ENCODE measurements around the gene TEKTIP1.
"Not testable (repeated sequence)": the region's sequence is repeated elsewhere in the genome, so short reads cannot be mapped to it uniquely, and the experiment has no call there.

TEKTIP1 gene

DNA sequence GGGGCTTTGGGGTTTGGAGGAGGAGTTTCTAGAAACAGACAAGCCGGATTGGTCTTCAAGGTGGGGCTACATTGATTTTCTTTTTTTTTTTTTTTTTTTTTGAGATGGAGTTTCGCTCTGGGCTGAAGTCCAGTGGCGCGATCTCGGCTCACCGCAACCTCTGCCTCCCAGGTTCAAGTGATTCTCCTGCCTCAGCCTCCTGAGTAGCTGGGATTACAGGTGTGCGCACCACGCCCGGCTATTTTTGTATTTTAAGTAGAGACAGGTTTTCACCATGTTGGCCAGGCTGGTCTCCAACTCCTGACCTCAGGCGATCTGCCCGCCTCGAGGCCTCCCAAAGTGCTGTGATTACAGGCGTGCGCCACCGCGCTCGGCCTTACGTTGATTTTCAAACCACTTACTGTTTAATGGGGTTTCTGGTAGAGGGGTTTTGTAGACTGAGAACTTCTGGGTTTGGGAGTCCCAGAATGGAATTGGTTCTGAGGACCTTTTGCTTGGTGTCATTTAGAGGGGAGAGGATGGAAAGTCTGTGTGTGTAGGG lies 30.8 kb upstream of the TEKTIP1 start:
- DNase-seq = not testable (repeated sequence)

DNA sequence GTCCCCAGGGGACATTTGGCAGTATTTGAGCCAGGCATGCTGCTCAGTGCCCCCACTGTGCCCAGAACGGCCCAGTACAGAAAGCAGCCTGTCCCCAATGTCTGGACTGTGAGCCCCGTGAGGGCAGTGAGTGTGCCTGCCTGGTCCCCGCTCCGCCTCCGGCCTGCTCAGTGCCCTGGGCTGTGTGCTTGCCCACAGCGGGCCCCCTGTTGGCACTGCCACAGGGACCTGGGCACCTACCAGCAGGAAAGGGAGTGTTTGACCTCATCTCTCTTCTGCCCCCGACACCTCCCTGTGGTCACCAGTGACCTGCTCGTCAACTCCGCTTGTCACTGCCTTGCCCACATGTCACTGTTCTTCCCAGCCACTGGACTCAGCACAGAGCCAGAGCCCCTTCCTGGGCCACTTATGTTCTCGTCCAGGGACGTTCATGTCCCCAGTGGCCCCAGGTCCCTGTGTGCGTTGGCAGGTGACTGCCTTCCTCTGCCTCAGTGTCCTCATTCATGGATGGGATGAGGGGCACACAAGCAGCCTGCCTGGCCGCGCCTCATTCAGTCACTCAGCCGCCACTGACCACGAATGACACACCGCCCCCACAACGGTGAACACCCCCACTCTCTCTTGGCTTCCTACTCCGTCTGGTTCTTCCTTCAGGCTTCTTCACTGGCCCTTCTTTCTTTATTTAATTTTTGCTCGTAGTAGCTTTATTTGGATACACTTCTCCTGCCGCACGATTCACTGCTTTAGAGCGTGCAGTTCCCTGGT lies 30.0 kb upstream of the TEKTIP1 start:
- no peak for DNase-seq

DNA sequence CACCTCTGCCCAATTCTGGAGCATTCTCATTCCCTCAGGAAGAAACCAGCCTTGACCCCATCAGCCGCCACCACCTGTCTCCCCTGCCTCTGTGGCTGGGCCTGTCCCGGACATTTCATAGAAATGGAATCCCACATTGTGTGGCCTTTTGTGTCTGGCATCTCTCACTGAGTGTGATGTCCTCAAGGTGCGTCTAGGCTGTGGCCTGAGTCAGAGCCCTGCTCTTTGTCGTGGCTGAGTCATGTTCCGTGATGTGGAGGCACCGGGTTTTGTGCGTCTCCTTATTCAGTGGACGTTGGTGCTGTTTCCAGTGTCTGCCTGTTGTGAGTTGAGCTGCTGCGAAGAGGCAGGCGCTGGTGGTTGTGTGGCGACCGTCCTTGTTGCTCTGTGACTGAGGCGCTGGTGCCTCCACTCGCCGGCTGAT lies 29.4 kb upstream of the TEKTIP1 start:
- DNase-seq = no peak

DNA sequence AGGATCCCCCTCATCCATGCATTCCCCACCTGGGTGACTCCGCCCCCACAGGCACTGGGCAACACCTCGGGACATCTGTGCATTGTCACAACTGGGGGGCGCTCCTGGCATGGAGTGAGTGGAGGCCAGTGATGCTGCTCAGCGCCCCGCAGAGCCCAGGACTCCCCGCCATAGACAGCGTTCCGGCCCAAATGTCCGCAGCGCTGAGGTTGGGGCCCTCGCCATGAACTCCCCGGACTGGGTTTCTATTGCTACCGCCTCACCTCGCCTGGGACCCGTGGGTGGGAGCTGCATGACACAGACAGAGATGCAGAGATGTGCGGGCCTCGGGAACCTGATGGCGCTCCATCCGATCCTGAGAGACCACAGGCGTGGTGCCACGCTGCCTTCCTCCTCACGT lies 28.2 kb upstream of the TEKTIP1 start:
- DNase-seq = no peak

DNA sequence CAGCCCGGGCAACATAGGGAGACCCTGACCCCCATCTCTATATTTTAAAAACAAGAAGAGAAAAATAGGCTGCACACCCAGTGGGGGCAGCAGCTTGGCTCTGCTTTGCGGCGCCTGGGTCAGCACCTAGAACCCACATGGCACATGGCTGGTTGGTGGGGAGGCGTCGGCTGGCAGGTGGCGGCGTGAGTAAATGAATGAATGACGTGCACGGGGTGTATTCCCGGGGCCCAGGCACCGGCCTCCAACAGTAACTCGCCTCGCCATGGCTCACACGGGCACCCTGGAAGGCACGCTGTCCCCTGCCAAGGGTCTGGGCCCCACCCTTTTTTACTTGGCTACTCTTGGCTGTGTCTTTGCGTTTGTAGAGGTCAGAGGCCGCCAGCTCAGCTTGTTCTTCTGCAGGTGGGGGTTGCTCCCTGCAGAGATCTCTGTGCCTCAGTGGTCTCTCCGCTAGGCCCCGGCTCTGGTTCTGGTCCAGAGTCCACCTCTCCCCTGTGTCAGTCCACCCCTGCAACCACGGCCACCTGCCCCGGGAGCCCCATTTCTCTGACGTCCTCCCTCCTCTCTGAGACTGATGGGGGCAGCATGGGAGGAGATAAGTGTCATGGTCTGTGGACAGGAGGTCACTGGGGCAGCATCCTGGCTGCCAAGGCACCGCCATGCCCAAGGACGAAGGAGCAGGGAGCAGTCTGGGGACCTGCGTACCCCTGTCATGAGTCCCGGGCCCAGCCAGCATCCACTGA lies 27.3 kb upstream of the TEKTIP1 start:
- no peak for DNase-seq

DNA sequence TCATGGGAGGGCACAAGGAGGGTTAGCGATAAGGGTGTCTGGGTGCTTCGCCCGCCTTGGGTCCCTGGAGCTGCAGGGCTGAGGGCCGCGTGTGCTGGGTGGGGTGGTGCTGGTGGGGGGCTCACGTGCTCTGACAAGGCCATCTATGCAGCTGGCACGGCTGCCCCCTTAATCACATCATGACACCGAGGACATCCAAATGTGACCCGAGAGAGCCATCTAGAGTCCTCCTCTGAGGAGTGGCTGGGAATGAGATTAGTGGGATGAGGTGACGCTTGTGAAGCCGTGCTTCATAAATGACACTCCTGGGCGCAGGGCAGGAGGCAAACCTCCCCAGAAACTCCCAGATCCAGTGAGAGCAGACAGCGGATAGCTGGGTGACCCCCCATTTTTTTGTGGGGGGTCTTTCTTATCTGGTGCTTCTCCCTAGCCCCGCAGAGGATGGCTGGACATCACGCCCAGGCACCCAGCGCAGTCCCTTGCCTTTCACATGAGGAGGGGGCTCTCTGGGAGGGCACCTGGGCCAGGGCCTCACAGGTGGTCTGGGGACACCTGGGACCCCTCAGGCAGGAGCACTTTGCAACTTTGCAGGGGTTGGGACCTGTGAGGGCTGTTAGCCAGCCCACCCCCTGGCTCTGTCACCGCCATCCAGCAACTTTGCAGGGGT lies 26.3 kb upstream of the TEKTIP1 start:
- no peak for DNase-seq

DNA sequence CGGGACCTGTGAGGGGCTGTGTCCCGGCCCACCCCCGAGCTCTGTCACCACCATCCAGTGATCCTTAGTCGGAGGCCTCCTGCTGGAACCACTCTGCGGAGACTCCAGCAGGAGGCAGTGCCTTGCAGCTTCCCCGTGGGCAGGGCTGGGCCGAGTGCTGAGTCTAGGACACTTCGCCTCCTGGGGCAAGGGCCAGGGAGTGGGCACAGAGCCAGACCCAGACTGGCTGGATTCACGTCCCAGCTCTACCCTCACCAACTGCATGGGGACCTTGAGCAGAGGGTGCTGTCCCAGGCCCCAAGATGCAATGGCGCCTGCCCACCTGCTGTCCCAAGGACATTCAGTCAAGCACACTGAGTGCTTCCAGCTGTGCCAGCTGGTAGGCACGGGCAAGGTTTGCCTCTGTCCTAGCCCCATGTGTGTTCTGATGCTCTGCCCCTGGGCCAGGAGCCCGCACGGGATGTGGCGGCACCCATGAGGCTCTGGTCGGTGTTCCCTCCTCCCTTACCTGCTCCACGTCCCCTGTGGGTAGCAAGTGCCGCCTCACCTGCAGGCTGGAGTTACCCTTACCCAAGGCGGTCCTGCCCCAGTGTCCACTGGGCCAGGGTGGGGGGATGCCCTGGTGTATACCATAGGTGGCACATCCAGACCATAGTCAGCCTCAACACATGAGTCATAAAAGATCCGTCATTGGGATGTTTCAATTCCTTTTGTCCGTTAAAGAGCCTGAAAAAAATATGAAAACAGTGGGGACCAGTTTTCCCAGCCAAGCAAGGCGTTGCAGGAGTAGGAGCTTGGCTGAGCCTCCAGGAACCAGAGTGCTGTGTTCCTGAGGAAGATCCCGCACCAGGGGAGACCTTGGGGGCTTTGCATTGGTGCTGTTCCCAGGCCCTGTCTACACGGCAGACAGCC lies 25.5 kb upstream of the TEKTIP1 start:
- DNase-seq = no peak

DNA sequence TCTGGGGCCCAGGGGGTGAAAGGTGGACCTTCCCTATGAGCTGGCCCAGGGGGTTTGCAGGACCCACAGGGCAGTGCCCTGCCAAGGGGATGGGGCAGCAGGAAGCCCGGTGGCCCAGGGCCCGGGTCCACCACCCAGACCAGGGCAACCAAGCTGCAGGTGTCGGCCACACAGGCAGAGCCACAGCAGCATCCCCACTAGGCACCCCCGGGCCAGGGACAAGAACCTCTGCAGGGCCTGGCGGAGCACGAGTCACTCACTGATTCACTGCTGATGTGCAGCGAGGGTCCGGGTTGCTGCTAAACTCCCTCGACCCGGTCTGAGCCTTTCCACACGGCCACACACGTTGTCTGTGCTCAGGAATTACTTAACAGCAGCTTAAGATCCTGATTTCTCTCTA lies 24.0 kb upstream of the TEKTIP1 start:
- peak; percentile 24 for DNase-seq

DNA sequence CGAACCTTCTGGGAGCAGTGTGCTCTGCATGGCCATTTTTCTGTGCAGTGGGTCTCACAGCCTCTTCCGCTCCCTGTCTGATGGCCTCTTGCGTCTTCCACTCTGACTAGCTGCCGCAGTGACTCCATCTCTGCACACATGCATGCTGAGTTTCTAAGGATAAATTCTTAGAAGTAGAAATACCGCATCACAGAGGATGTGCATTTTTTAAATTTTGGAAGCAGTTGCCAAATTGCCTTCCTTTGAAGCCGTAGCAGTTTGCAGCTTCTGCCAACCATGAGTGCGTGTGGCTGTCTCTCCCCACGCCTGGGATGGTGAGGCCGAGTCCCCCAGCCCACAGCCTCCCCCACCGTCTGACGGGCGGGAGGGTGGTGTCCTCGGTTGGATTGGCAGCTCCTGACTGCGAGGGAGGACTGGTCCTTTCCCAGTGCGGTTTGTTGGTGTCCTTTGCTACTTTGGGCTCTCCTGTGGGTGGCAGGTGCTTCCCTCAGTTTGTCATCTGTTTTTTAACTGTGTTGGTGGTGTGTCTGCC lies 23.0 kb upstream of the TEKTIP1 start:
- DNase-seq = peak; percentile 71

DNA sequence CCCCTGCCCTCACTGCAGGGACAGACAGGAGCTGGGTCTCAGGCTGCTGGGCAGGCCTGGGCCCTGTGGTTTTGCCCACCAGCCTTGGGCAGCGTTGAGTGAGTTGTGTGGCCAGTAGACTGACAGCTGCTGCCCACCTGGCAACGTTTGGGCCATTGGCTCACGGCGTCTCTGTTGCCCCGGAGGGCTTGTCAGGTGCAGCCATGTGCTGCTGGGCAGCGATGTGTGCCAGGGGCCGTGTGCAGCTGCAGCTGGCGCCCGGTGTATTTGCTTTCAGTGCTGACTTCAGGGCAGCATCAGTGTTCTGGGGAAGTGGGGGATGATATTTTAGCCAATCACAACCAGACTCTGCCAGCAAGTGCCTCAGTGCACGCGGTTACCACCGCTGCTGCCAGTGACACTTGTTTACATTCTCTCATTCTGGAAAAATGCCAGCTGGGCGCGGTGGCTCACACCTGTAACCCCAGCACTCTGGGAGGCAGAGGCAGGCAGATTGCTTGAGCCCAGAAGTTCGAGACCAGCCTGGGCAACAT lies 22.2 kb upstream of the TEKTIP1 start:
- no peak for DNase-seq

DNA sequence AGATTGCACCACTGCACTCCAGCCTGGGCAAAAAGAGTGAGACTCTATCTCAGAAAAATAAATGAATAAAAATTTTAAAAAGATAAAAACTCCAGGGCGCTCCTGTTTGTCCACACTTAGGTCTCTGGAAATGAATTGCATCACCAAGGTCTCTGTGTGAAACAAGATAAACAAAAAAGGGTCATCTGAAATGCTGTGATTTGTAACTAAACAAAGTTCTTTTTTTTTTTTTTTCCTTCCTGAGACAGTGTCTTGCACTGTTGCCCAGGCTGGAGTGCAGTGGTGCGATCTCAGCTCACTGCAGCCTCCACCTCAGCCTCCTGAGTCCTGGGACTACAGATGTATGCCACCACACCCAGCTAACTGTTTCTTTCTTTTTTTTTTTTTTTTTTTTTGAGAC lies 21.3 kb upstream of the TEKTIP1 start:
- no peak for DNase-seq

DNA sequence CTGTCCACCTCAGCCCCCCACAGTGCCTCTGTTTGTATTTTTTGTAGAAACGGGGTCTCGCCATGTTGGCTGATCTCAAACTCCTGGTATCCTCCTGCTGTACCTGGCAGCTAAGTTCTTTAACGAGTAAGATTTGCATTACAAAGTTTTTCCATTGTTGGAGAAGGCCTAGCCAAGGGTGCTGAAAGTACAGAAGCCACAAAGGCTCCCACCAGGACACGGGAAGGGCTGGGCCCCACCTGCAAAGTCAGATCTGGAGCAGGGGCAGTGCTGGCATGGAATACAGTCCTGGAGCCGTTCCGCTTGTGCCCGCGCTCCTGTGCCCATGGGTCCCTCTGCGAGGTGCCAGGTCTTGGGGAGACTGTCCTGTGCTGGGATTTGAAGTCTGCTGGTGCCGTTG lies 20.7 kb upstream of the TEKTIP1 start:
- no peak for DNase-seq

DNA sequence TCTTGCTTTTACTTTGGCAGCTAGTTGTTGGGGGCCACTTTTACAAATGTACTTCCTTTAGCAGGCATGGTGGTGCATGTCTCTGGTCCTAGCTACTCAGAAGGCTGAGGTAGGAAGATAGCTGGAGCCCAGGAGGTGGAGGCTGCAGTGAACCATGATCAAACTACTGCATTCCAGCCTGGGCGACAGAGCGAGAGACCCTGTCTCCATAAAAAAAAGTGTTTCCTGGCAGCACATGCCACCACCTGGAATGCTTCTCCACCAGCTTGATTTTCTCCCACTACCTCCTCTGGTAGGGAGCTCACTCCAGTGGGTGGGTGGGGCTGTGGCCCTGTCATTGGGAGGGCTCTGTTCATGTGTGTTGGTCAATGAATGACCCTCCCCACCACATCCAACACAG lies 20.3 kb upstream of the TEKTIP1 start:
- DNase-seq = no peak

DNA sequence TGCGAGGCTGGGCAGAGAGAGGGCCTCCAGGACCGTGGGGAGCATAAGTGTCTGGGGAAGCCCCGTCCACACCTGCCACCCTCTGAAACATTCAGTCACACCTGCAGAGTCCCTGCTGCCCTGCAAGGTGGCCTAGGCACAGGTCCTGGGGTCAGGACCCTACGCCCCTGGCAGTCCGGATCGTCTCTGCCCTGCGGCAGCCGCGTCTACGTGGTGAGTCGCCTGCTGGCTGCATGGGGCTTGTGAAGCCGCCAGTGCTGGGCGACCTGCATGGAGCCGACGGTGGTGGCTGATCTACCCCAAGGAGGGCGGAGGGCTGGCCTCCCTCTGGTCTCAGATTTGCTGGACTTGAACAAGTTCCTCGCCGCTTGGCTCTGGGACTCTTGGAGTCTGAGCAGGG lies 19.8 kb upstream of the TEKTIP1 start:
- no peak for DNase-seq

DNA sequence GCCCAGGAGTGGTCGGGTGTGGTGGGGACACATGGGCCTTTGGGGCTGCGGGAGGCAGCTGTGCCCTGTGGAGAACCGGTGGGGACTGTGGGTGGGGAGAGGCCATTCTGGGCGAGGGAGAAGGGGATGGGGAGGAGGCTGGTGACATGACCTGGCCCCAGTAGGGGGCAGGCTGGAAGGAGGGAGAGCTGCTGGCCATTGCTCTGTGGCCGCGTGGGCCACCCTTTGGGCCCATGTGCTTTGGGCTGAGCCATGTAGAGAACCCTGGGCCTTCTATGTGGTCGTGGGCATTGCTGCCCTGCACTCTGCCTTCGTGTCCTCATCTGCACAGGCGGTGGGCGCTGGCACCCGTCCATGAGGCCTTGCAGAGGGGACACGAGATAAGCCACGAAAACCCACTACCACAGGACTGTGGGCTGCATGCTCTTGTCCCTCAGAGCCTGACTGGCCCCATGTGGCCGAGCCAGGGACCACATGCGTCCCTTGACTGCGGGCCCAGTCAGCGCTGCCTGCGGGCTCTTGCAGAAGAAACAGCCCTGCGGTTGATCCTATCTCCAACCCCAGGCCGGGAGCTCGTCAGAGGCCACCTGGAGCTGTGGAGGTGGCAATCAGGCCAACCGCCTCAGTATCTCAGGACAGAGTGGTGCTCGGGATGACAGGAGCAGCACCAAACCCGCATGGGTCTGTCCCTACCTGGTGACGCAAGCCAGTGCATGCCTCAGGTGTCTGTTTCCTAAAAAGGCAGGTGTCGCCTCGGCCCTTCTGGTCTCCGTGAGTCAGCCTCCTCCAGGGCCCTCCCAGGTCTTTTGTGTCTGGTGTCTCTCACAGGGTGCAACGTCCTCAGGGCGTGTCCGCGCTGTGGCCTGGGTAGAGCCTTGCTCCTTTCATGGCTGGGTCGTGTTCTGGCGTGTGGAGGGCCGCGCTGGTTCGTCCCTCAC lies 18.5 kb upstream of the TEKTIP1 start:
- no peak for DNase-seq

DNA sequence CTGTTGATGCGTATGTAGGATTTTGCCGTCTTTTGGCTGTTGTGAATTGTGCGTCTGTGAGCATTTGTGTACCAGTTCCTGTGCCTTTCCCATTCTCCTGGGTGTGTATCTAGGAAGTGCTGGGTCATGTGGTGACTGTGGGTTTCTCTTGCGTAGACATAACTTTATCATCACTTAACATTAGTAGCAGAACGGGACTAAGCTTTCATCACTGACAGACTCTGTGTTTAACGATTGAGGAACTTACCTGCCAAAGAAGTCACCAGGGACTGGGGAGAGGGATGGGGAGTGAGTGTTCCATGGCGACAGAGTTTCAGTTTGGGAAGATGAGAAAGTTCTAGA lies 17.9 kb upstream of the TEKTIP1 start:
- DNase-seq = no peak

DNA sequence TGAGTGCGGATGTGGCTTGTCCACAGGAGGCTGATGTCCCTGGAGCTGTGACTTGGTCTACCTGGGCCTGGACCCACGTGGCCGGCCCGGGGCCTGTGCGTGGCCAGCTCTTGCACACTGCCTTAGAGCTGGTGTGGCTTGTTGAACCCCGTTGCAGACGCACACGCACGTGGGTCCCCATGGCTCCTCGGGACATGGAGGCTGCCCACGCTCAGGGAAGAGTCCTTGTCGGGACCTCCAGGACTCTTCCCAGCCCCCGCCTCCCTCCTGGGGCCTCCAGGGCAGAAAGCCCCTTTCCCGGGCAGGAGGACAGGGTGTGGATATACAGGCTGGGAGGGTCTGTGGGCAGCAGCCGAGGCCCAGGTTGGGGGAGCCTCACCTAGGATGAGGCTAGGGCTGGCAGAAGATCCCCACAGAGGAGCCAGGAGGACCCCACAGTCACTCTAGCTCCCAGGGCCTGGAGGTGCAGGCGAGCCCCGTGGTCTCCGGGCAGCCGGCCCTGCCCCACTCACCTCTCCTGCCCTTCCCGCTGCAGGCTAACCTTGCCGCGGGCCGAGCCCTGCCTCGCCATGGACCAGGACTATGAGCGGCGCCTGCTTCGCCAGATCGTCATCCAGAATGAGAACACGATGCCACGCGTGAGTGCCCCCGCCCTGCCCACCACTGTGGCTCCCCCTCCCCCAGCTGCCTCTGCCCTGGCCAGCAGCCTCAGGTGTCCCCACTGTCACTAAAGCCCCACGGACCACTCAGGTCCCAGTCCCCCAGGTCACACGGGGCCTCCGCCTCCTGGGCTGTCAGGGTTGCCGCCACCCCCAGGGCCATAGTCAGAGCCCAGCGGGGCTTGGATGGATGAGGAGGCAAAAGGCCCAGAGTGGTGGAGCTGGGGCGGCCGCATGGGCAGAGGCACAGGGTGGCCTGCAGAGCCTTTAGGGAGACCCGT lies 16.3 kb upstream of the TEKTIP1 start:
- no peak for DNase-seq

DNA sequence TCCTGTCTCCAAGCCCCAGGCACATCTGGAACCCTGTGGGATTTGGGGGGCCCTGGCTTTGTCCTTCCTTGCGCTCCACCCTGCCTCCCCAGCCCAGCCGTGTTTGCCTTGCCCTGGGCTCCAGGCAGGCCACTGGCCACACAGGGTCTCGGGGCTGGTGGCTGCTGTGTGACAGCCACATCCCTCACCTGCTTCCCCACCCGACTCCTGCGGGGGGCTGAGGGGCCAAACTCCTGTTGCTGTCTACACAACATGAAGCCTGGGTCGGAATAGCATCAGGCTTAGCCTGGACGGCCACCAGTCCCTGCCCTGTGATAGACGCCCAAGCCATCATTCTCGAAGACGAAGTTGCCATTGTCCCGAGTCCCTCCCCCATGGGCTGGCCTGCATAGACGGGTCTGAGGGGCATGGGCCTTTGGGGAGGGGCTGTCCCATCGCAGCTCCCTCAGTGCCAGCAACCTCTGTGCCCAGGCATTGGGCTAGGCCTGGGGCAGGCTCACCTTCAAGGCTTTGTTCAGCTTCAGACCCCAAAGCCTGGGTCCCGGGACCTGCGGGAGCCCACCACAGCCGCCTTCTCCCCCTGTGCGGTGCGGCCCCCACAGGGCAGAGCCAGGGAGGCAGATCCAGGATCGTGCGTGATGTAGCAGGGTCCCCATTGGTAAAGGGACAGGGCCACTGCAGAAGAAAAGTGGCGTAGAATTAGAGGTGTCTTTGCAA lies 15.5 kb upstream of the TEKTIP1 start:
- no peak for DNase-seq
